SK-N-SH treated with all-trans-retinoic acid at 6 μM for 48 hours (cell line): ENCODE data around the gene COG8.

Source experiments
- ATAC-seq: fragments of 200-7000 bp; cut with Tn5 transposase; 3 replicates; pipeline ENCODE4 v1.9.1; 2020; ENCODE audit warnings: mild to moderate bottlenecking, moderate library complexity
- BACH2 ChIP-seq: fragments of 250-450 bp; sonication (Bioruptor Pico); IDR thresholded peaks from 2 replicates; pipeline ENCODE4 v1.9.0; 2021; ENCODE audit warnings: mild to moderate bottlenecking, borderline replicate concordance
- GLIS3 ChIP-seq: fragments of 250-450 bp; sonication (Bioruptor Pico); IDR thresholded peaks from 2 replicates; pipeline ENCODE4 v1.5.0; 2020; ENCODE audit warnings: mild to moderate bottlenecking, moderate library complexity
- OSR1 ChIP-seq: fragments of 250-450 bp; sonication (Bioruptor Pico); IDR thresholded peaks from 2 replicates; pipeline ENCODE4 v1.8.0; 2022; ENCODE audit warnings: moderate library complexity, mild to moderate bottlenecking, inconsistent platforms
- PPARA ChIP-seq: fragments of 250-450 bp; sonication (Bioruptor Pico); IDR thresholded peaks from 2 replicates; pipeline ENCODE4 v1.5.0; 2020; ENCODE audit warnings: mild to moderate bottlenecking, borderline replicate concordance
- RARB ChIP-seq: fragments of 250-450 bp; sonication (Bioruptor Pico); IDR thresholded peaks from 2 replicates; pipeline ENCODE4 v1.8.0; 2021; ENCODE audit warnings: mild to moderate bottlenecking, moderate library complexity
- SNAI2 ChIP-seq: fragments of 250-450 bp; sonication (Bioruptor Pico); IDR thresholded peaks from 2 replicates; pipeline ENCODE4 v1.5.0; 2020; ENCODE audit warnings: mild to moderate bottlenecking, moderate library complexity
- TCF4 ChIP-seq: fragments of 250-450 bp; sonication (Bioruptor Pico); IDR thresholded peaks from 2 replicates; pipeline ENCODE4 v1.8.0; 2021; ENCODE audit warnings: mild to moderate bottlenecking, moderate library complexity, borderline replicate concordance
- TOX ChIP-seq: fragments of 250-450 bp; sonication (Bioruptor Pico); IDR thresholded peaks from 2 replicates; pipeline ENCODE4 v1.8.0; 2021; ENCODE audit warnings: mild to moderate bottlenecking, moderate library complexity, borderline replicate concordance
- ZC3H10 ChIP-seq: fragments of 250-450 bp; sonication (Bioruptor Pico); IDR thresholded peaks from 2 replicates; pipeline ENCODE4 v1.5.1; 2021; ENCODE audit warnings: mild to moderate bottlenecking, moderate library complexity
- ZFP3 ChIP-seq: fragments of 250-450 bp; sonication (Bioruptor Pico); IDR thresholded peaks from 2 replicates; pipeline ENCODE4 v1.5.0; 2020; ENCODE audit warnings: mild to moderate bottlenecking, moderate library complexity
- ZFP30 ChIP-seq: fragments of 450-650 bp; formaldehyde crosslinking; IDR thresholded peaks from 2 replicates; pipeline ENCODE4 v1.5.0; 2022; ENCODE audit warnings: mild to moderate bottlenecking, moderate library complexity
- ZNF565 ChIP-seq: fragments of 450-650 bp; formaldehyde crosslinking; conservative IDR thresholded peaks from 2 replicates; pipeline ENCODE4 v1.5.0; 2020; ENCODE audit warnings: low read depth, mild to moderate bottlenecking, moderate library complexity
- ZNF70 ChIP-seq: fragments of 450-650 bp; formaldehyde crosslinking; IDR thresholded peaks from 2 replicates; pipeline ENCODE4 v1.5.0; 2020; ENCODE audit warnings: mild to moderate bottlenecking, moderate library complexity
- ZNF8 ChIP-seq: fragments of 450-650 bp; formaldehyde crosslinking; IDR thresholded peaks from 2 replicates; pipeline ENCODE4 v1.5.0; 2020; ENCODE audit warnings: mild to moderate bottlenecking, moderate library complexity
- TF ChIP-seq, protein P1 (sequence below): fragments of 250-450 bp; sonication (Bioruptor Pico); IDR thresholded peaks from 2 replicates; pipeline ENCODE4 v1.5.1; 2020; ENCODE audit warnings: low read depth, mild to moderate bottlenecking, moderate library complexity
- TF ChIP-seq, protein P2 (sequence below): fragments of 250-450 bp; sonication (Bioruptor Pico); IDR thresholded peaks from 2 replicates; pipeline ENCODE4 v1.8.0; 2021; ENCODE audit warnings: low read depth, mild to moderate bottlenecking, moderate library complexity, borderline replicate concordance
- TF ChIP-seq, protein P3 (sequence below): fragments of 250-450 bp; sonication (Bioruptor Pico); IDR thresholded peaks from 2 replicates; pipeline ENCODE4 v1.5.0; 2020; ENCODE audit warnings: mild to moderate bottlenecking, moderate library complexity
- TF ChIP-seq, protein P4 (sequence below): fragments of 250-450 bp; sonication (Bioruptor Pico); IDR thresholded peaks from 2 replicates; pipeline ENCODE4 v1.8.0; 2020; ENCODE audit warnings: mild to moderate bottlenecking, moderate library complexity, borderline replicate concordance

Gene COG8

DNA sequence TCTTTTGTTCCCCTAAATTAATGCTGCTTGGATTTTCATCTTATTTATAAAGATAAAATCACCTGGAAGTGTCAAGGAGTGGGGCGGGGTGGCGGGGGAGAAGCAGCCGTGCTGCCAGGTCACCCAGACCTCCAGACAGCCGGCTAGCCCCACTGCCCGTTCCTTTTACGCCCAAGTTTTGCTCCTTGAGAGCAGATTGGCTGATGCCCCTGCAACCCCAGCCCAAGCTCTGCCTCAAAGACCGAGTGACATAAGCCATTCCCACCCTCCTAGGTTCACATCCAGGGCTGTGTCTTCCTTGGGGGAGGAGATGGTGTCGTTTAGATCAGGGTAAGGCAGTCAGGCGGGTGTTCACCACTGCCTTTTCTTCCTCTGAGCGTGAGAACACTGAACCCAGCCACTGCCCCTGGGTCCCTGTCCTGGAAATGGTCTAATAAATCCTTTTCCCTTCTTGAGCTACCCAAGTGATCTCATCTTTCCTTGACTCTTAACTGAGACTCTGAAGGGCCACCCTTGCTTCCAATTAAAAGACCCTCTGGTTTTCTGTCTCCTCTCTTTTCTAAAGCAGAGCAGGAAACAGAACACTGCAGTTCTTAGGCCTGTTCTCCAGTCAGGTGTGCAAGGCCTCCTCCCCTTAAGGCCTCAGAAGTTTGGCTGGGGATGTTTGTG is 14.6 kb downstream of the COG8 start:
- TF ChIP-seq SNAI2 (CRISPR knock-in tag): no peak
- TF ChIP-seq, protein P1, sequence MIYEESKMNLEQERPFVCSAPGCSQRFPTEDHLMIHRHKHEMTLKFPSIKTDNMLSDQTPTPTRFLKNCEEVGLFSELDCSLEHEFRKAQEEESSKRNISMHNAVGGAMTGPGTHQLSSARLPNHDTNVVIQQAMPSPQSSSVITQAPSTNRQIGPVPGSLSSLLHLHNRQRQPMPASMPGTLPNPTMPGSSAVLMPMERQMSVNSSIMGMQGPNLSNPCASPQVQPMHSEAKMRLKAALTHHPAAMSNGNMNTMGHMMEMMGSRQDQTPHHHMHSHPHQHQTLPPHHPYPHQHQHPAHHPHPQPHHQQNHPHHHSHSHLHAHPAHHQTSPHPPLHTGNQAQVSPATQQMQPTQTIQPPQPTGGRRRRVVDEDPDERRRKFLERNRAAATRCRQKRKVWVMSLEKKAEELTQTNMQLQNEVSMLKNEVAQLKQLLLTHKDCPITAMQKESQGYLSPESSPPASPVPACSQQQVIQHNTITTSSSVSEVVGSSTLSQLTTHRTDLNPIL (CRISPR knock-in tag): no peak
- TF ChIP-seq ZFP30 (CRISPR knock-in tag): no peak
- no peak for TF ChIP-seq ZNF565 (CRISPR knock-in tag)
- TF ChIP-seq, protein P2, sequence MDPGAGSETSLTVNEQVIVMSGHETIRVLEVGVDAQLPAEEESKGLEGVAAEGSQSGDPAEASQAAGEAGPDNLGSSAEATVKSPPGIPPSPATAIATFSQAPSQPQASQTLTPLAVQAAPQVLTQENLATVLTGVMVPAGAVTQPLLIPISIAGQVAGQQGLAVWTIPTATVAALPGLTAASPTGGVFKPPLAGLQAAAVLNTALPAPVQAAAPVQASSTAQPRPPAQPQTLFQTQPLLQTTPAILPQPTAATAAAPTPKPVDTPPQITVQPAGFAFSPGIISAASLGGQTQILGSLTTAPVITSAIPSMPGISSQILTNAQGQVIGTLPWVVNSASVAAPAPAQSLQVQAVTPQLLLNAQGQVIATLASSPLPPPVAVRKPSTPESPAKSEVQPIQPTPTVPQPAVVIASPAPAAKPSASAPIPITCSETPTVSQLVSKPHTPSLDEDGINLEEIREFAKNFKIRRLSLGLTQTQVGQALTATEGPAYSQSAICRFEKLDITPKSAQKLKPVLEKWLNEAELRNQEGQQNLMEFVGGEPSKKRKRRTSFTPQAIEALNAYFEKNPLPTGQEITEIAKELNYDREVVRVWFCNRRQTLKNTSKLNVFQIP (CRISPR knock-in tag): no peak
- TF ChIP-seq, protein P3, sequence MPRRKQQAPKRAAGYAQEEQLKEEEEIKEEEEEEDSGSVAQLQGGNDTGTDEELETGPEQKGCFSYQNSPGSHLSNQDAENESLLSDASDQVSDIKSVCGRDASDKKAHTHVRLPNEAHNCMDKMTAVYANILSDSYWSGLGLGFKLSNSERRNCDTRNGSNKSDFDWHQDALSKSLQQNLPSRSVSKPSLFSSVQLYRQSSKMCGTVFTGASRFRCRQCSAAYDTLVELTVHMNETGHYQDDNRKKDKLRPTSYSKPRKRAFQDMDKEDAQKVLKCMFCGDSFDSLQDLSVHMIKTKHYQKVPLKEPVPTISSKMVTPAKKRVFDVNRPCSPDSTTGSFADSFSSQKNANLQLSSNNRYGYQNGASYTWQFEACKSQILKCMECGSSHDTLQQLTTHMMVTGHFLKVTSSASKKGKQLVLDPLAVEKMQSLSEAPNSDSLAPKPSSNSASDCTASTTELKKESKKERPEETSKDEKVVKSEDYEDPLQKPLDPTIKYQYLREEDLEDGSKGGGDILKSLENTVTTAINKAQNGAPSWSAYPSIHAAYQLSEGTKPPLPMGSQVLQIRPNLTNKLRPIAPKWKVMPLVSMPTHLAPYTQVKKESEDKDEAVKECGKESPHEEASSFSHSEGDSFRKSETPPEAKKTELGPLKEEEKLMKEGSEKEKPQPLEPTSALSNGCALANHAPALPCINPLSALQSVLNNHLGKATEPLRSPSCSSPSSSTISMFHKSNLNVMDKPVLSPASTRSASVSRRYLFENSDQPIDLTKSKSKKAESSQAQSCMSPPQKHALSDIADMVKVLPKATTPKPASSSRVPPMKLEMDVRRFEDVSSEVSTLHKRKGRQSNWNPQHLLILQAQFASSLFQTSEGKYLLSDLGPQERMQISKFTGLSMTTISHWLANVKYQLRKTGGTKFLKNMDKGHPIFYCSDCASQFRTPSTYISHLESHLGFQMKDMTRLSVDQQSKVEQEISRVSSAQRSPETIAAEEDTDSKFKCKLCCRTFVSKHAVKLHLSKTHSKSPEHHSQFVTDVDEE (CRISPR knock-in tag): no peak
- TF ChIP-seq, all 23 proteins: peak for 0
- no peak for ATAC-seq

DNA sequence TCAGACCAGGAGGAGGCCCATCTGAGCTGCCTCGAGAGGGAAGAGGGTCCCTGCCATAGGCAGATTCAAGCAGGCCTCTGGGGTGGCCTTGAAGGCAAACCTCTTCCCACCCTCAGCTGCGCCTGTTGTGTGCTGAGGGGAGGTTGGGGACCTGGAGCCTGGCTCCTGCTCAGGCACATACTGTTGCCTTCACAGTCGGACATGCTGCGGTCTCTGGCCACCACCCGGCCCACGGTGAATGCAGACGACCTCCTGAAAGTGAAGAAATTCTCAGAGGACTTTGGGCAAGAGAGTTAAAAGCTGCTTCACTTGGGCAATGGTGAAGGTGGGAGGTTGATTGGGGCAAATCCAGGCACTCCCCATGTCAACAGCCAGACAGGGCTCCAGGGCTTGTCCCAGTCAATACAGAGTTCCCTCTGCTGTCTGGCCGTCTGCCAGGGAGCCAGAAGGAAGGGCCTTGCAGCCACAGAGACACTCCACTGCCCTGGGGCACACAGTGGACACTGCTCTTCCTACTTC is 15.3 kb downstream of the COG8 start:
- peak; percentile 13; the same call in 2 of the 3 replicates for ATAC-seq
- TF ChIP-seq, protein P4, sequence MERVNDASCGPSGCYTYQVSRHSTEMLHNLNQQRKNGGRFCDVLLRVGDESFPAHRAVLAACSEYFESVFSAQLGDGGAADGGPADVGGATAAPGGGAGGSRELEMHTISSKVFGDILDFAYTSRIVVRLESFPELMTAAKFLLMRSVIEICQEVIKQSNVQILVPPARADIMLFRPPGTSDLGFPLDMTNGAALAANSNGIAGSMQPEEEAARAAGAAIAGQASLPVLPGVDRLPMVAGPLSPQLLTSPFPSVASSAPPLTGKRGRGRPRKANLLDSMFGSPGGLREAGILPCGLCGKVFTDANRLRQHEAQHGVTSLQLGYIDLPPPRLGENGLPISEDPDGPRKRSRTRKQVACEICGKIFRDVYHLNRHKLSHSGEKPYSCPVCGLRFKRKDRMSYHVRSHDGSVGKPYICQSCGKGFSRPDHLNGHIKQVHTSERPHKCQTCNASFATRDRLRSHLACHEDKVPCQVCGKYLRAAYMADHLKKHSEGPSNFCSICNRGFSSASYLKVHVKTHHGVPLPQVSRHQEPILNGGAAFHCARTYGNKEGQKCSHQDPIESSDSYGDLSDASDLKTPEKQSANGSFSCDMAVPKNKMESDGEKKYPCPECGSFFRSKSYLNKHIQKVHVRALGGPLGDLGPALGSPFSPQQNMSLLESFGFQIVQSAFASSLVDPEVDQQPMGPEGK (CRISPR knock-in tag): no peak
- TF ChIP-seq, protein P3 (CRISPR knock-in tag): no peak
- TF ChIP-seq, protein P2 (CRISPR knock-in tag): no peak

DNA sequence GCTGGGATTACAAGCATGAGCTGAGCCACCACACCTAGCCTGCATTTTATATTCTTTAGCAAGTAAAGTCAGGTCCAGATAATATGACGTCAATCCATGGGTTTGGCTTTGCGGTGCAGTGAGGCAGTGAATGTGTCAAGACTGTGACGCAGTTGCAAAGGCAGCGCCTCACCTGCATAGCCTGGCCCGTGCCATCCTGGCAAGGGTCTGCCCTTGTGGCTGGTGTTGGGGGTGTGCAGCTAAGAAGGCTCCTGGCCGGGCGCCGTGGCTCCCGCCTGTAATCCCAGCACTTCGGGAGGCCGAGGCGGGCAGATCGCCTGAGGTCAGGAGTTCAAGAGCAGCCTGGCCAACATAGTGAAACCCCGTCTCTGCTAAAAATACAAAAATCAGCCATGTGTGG is 15.9 kb downstream of the COG8 start:
- TF ChIP-seq OSR1 (CRISPR knock-in tag) (no peak), ZC3H10 (CRISPR knock-in tag) (no peak), GLIS3 (CRISPR knock-in tag) (no peak), ZFP3 (CRISPR knock-in tag) (no peak), PPARA (CRISPR knock-in tag) (no peak), RARB (CRISPR knock-in tag) (no peak), ZNF565 (CRISPR knock-in tag) (no peak), ZNF70 (CRISPR knock-in tag) (no peak), TCF4 (CRISPR knock-in tag) (no peak), BACH2 (CRISPR knock-in tag) (no peak), ZNF8 (CRISPR knock-in tag) (no peak), TOX (no peak)
- TF ChIP-seq, protein P4 (CRISPR knock-in tag): no peak
- TF ChIP-seq, protein P2 (CRISPR knock-in tag): no peak

More for the DNA sequence above, 15.9 kb downstream of the COG8 start:
- ATAC-seq: no peak
